Panc1 (cell line): Measurements from ENCODE around the gene FZD7. TPM values are rescaled to one million over a fixed set of nuclear protein-coding genes. Genes with fewer than 3 reads are reported as not detected.

Source experiments
- ATAC-seq: fragments of 200-7000 bp; cut with Tn5 transposase; 2 replicates; pipeline ENCODE4 v1.9.1; 2020; ENCODE audit warnings: mild to moderate bottlenecking, moderate library complexity
- BruUV-seq: library from RNA; stranded (reverse); fragments of 400-500 nt; replicated peaks from 2 replicates; lab custom pipeline; 2021; lab: Mats Ljungman, UMichigan
- CTCF ChIA-PET: fragments of 300-600 bp; sonication (Branson Sonifier 250); formaldehyde crosslinking; loops from one replicate; lab custom pipeline; 2022; ENCODE audit warnings: antibody characterized with exemption; lab: Charles Lee
- POLR2A ChIA-PET: fragments of 300-600 bp; sonication (Branson Sonifier 250); formaldehyde crosslinking; loops from one replicate; lab custom pipeline; 2022; ENCODE audit warnings: antibody characterized with exemption; lab: Charles Lee
- DNase-seq: peaks from one replicate; pipeline ENCODE4 v3.0.0-alpha.2; 2010; ENCODE audit warnings: low read depth, low spot score
- H3K27ac ChIP-seq: 2 replicates; pipeline ENCODE4 v1.5.1; 2011; ENCODE audit warnings: mild to moderate bottlenecking, low read length, inconsistent platforms
- H3K27me3 ChIP-seq: fragments of 200-500 bp; sonication (Bioruptor generic); 2 replicates; pipeline ENCODE4 v1.6.0; 2014; ENCODE audit warnings: low read length, inconsistent platforms; ENCODE audit not compliant: control insufficient read depth, insufficient read depth
- H3K36me3 ChIP-seq: fragments of 200-500 bp; sonication (Bioruptor generic); 2 replicates; pipeline ENCODE4 v1.5.1; 2014; ENCODE audit warnings: inconsistent platforms, mild to moderate bottlenecking, low read length, moderate library complexity; ENCODE audit not compliant: control insufficient read depth, insufficient read depth
- H3K4me1 ChIP-seq: 2 replicates; pipeline ENCODE4 v1.5.1; 2011; ENCODE audit warnings: inconsistent platforms, mild to moderate bottlenecking, low read length, moderate library complexity; ENCODE audit not compliant: control insufficient read depth, insufficient read depth
- H3K4me3 ChIP-seq, 2 experiments: 2 replicates each; pipeline ENCODE4 v1.5.1; 2011 to 2012; ENCODE audit warnings: low read depth in 2 of 2, low read length in 2 of 2, mild to moderate bottlenecking in 2 of 2, inconsistent platforms in 1 of 2, moderate library complexity in 1 of 2
- H3K9me3 ChIP-seq: fragments of 200-500 bp; sonication (Bioruptor generic); 2 replicates; pipeline ENCODE4 v1.5.1; 2014; ENCODE audit warnings: low read depth, mild to moderate bottlenecking, inconsistent platforms, low read length, moderate library complexity; ENCODE audit not compliant: control insufficient read depth, insufficient read depth
- POLR2AphosphoS5 ChIP-seq: IDR thresholded peaks from 2 replicates; pipeline ENCODE4 v1.6.1; 2012; ENCODE audit warnings: mild to moderate bottlenecking, low read depth, low read length, moderate library complexity
- REST ChIP-seq, 2 experiments: IDR thresholded peaks; 2 replicates each; pipeline ENCODE4 v1.6.1; 2011 to 2012; ENCODE audit warnings: low read depth in 2 of 2, control low read depth in 1 of 2, low read length in 1 of 2, mild to moderate bottlenecking in 1 of 2, moderate library complexity in 1 of 2; ENCODE audit not compliant: insufficient read depth in 1 of 2
- SIN3A ChIP-seq: IDR thresholded peaks from 2 replicates; pipeline ENCODE4 v1.6.1; 2012; ENCODE audit warnings: low read depth, mild to moderate bottlenecking, low read length, moderate library complexity, borderline replicate concordance; ENCODE audit not compliant: insufficient read depth
- TCF7L2 ChIP-seq: IDR thresholded peaks from 2 replicates; pipeline ENCODE4 v1.6.1; 2011; ENCODE audit warnings: mild to moderate bottlenecking, low read depth, low read length, inconsistent platforms
- in situ Hi-C: cut with HindIII; loops from 2 replicates; pipeline ENCODE4 v1.10.0; 2016; ENCODE audit warnings: low sequenced_read_pairs, low pct_unique_long_range_greater_than_20kb
- intact Hi-C: fragments of 100-400 bp; cut with micrococcal nuclease; formaldehyde crosslinking; loops from one replicate; pipeline ENCODE4 v1.10.0; 2022; ENCODE audit not compliant: unreplicated experiment
- total RNA-seq: library from RNA; stranded (reverse); gene quantifications from one replicate; pipeline ENCODE4 v1.2.1, GENCODE V29; 2021; ENCODE audit not compliant: unreplicated experiment
- TF ChIP-seq, protein P1 (sequence below): fragments of 450-650 bp; IDR thresholded peaks from 2 replicates; pipeline ENCODE4 v1.5.1; 2017; ENCODE audit warnings: mild to moderate bottlenecking

FZD7 gene
- total RNA-seq, 1 experiment from 2014 or later = 38.1 TPM

- no peak overlapping the region for H3K27ac ChIP-seq
- no peaks in the 10 kb centered on the region for H3K36me3 ChIP-seq
- H3K4me3 ChIP-seq = no peak overlapping the region
- H3K4me1 ChIP-seq = no peaks in the 10 kb centered on the region
- ChIA-PET CTCF (interaction anchor here (0.5 kb wide), 1 partner anchor 26 kb away, joined by 4 read pairs; no protein-coding TSS in a partner anchor), POLR2A (no interaction called here)
- BruUV-seq = no TSS peak
- TF ChIP-seq SIN3A (no peak), TCF7L2 (no peak), POLR2AphosphoS5 (no peak), REST (IDR thresholded peaks at IDR 0.05; ENCODE audit: insufficient read depth in 1 of 2, low read depth in 2 of 2, low read length in 1 of 2) (no peak)
- TF ChIP-seq, protein P1, sequence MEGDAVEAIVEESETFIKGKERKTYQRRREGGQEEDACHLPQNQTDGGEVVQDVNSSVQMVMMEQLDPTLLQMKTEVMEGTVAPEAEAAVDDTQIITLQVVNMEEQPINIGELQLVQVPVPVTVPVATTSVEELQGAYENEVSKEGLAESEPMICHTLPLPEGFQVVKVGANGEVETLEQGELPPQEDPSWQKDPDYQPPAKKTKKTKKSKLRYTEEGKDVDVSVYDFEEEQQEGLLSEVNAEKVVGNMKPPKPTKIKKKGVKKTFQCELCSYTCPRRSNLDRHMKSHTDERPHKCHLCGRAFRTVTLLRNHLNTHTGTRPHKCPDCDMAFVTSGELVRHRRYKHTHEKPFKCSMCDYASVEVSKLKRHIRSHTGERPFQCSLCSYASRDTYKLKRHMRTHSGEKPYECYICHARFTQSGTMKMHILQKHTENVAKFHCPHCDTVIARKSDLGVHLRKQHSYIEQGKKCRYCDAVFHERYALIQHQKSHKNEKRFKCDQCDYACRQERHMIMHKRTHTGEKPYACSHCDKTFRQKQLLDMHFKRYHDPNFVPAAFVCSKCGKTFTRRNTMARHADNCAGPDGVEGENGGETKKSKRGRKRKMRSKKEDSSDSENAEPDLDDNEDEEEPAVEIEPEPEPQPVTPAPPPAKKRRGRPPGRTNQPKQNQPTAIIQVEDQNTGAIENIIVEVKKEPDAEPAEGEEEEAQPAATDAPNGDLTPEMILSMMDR = no peak
- H3K9me3 ChIP-seq = no peaks in the 10 kb centered on the region
- in situ Hi-C loops (no loop called here), intact Hi-C loops (no loop called here)
- H3K27me3 ChIP-seq = no peaks in the 10 kb centered on the region
- ATAC-seq (no peak), DNase-seq (no peak)
Measured at GRCh38 chr2:201996006-201996405, 37.6 kb upstream of the FZD7 start.

DNA sequence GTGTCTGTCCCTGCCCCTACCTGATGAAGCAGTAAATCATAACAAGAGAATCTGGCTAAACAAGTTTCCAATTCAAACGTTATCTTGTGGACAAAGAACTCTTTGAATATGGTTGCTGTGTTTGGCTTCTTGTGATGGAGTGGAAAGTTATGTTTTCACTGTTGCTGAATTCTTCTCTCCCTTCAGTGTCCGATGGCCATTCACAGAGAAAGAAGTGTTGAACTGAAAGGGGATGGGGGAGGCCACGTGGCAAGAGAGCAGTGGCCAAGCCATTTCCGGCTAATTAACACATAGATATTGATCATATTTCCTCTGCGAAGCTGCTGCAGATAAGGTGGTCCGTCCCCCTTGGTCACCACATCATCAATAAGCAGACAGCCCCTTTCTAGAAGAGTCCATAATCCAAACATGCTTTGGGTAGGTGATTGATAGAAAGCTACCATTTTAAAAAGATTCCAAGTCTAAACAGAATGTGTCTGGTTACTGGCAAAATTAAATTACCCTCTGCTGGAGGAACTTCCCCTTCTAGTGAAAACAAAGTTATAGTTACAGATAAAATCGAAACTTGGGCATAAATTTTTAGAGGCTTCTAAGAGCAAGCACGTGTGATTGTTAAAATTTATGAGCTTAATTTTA is 36.9 kb upstream of the FZD7 start:
- no TSS peak for BruUV-seq
- ChIA-PET CTCF (interaction anchor here (0.5 kb wide), 1 partner anchor 27 kb away, joined by 4 read pairs; no protein-coding TSS in a partner anchor), POLR2A (no interaction called here)
- DNase-seq (no peak), ATAC-seq (no peak)
- intact Hi-C loops (no loop called here), in situ Hi-C loops (no loop called here)
- H3K4me3 ChIP-seq = no peak overlapping the region
- H3K4me1 ChIP-seq = no peaks in the 10 kb centered on the region
- no peaks in the 10 kb centered on the region for H3K9me3 ChIP-seq
- no peaks in the 10 kb centered on the region for H3K36me3 ChIP-seq
- no peaks in the 10 kb centered on the region for H3K27me3 ChIP-seq
- TF ChIP-seq TCF7L2 (no peak), SIN3A (no peak), POLR2AphosphoS5 (no peak), REST (IDR thresholded peaks at IDR 0.05; ENCODE audit: insufficient read depth in 1 of 2, low read depth in 2 of 2, low read length in 1 of 2) (no peak)
- TF ChIP-seq, protein P1 = no peak
- no peak overlapping the region for H3K27ac ChIP-seq
